HEK293T (cell line): ENCODE data around the gene MED8.

ENCODE experiments used
- ARNT ChIP-seq: fragments of 450-650 bp; IDR thresholded peaks from 2 replicates; pipeline ENCODE4 v1.6.1; 2017; ENCODE audit warnings: mild to moderate bottlenecking
- ELF4 ChIP-seq: fragments of 450-650 bp; IDR thresholded peaks from 2 replicates; pipeline ENCODE4 v1.6.1; 2017; ENCODE audit warnings: antibody characterized with exemption

GRCh38 chr1:43419627-43420425 is 30.2 kb upstream of the MED8 start:
- TF ChIP-seq ELF4 (no peak), ARNT (no peak)
